ENCODE data around the gene SPINK13.
"Not testable (repeated sequence)": the region's sequence is repeated elsewhere in the genome, so short reads cannot be mapped to it uniquely, and the experiment has no call there.

Gene SPINK13

GRCh38 chr5:148311484-148311883, 42.9 kb downstream of the SPINK13 start:
- no peak for DNase-seq (ENCODE audit: insufficient read length, low spot score)
- no peak for FAIRE-seq

GRCh38 chr5:148312153-148312552, 43.6 kb downstream of the SPINK13 start, which contains the start of gene SPINK7:
SPINK7 (plus strand) TSS chr5:148312423; CDS start chr5:148312484, 61 bp downstream.
- DNase-seq (ENCODE audit: insufficient read length, low spot score), result no peak
- no peak for FAIRE-seq

- FAIRE-seq (no peak), DNase-seq (ENCODE audit: insufficient read length, low spot score) (no peak)
Observed at GRCh38 chr5:148314187-148314586, 45.6 kb downstream of the SPINK13 start.

GRCh38 chr5:148314731-148315130, 46.1 kb downstream of the SPINK13 start:
- no peak for FAIRE-seq
- DNase-seq (ENCODE audit: insufficient read length, low spot score), result no peak

- not testable (repeated sequence) for FAIRE-seq; DNase-seq (ENCODE audit: insufficient read length, low spot score)
Observed at GRCh38 chr5:148320011-148320963, 51.7 kb downstream of the SPINK13 start.

GRCh38 chr5:148333262-148333849, 64.8 kb downstream of the SPINK13 start:
- DNase-seq (ENCODE audit: insufficient read length, low spot score) (no peak), FAIRE-seq (no peak)

- DNase-seq (ENCODE audit: insufficient read length, low spot score), result no peak
Observed at GRCh38 chr5:148335259-148335658, 66.7 kb downstream of the SPINK13 start, which contains the start of gene SPINK9. SPINK9 (plus strand) TSS chr5:148335559; CDS start chr5:148335614, 55 bp downstream.

More at GRCh38 chr5:148335259-148335658, 66.7 kb downstream of the SPINK13 start, which contains the start of gene SPINK9:
- no peak for FAIRE-seq
